Measurements from ENCODE around the gene YBX3.

The YBX3 gene

GRCh38 chr12:10736463-10736862 lies 13.3 kb upstream of the YBX3 start:
- no peak for DNase-seq (ENCODE audit: low read depth)
- TF ChIP-seq CTCF (IDR thresholded peaks at IDR 0.05; ENCODE audit: insufficient read depth, low read depth, low read length, missing control alignments), result no peak
- no peak overlapping the region for H3K4me3 ChIP-seq (ENCODE audit: low read depth, low read length)

GRCh38 chr12:10735428-10735827 lies 12.3 kb upstream of the YBX3 start:
- DNase-seq (ENCODE audit: low read depth), result no peak

GRCh38 chr12:10732549-10732948 lies 9.4 kb upstream of the YBX3 start:
- H3K4me3 ChIP-seq (ENCODE audit: low read depth, low read length), result no peak overlapping the region
- no peak for TF ChIP-seq CTCF (IDR thresholded peaks at IDR 0.05; ENCODE audit: insufficient read depth, low read depth, low read length, missing control alignments)
- no peak for DNase-seq (ENCODE audit: low read depth)

More at GRCh38 chr12:10735428-10735827, 12.3 kb upstream of the YBX3 start:
- no peak for TF ChIP-seq CTCF (IDR thresholded peaks at IDR 0.05; ENCODE audit: insufficient read depth, low read depth, low read length, missing control alignments)
- H3K4me3 ChIP-seq (ENCODE audit: low read depth, low read length), result no peak overlapping the region

- no peak for DNase-seq (ENCODE audit: low read depth)
- TF ChIP-seq CTCF (IDR thresholded peaks at IDR 0.05; ENCODE audit: insufficient read depth, low read depth, low read length, missing control alignments), result no peak
- no peak overlapping the region for H3K4me3 ChIP-seq (ENCODE audit: low read depth, low read length)
These were observed 8.9 kb upstream of the YBX3 start for GRCh38 chr12:10732066-10732465.

GRCh38 chr12:10730559-10730958 lies 7.4 kb upstream of the YBX3 start:
- H3K4me3 ChIP-seq (ENCODE audit: low read depth, low read length), result no peak overlapping the region
- TF ChIP-seq CTCF (IDR thresholded peaks at IDR 0.05; ENCODE audit: insufficient read depth, low read depth, low read length, missing control alignments), result no peak
- no peak for DNase-seq (ENCODE audit: low read depth)

- no peak overlapping the region for H3K4me3 ChIP-seq (ENCODE audit: low read depth, low read length)
- DNase-seq (ENCODE audit: low read depth), result no peak
- no peak for TF ChIP-seq CTCF (IDR thresholded peaks at IDR 0.05; ENCODE audit: insufficient read depth, low read depth, low read length, missing control alignments)
These were observed 5.0 kb upstream of the YBX3 start for GRCh38 chr12:10728091-10728490.

- TF ChIP-seq CTCF (IDR thresholded peaks at IDR 0.05; ENCODE audit: insufficient read depth, low read depth, low read length, missing control alignments), result no peak
- DNase-seq (ENCODE audit: low read depth), result no peak
These were observed 3.8 kb upstream of the YBX3 start for GRCh38 chr12:10726945-10727344.

More at GRCh38 chr12:10726945-10727344, 3.8 kb upstream of the YBX3 start:
- H3K4me3 ChIP-seq (ENCODE audit: low read depth, low read length), result no peak overlapping the region

Data from GM12865 (cell line).